ENCODE results near the gene DUSP22. TPM values are rescaled to one million over a fixed set of nuclear protein-coding genes. Genes with fewer than 3 reads are reported as not detected.

DUSP22 gene
- total and polyA plus RNA-seq, 2 experiments from 2014 or later = 12.8 to 36.8 TPM

- no peak for TF ChIP-seq POLR2AphosphoS5 (IDR thresholded peaks at IDR 0.05; ENCODE audit: low read depth)
Observed at GRCh38 chr6:345747-346385, 53.6 kb downstream of the DUSP22 start (continued).

- Histone ChIP-seq H3F3A (replicated peaks; ENCODE audit: low read depth) (no peaks in the 10 kb centered on the region), H3K4me3 (no peak overlapping the region), H3K27ac (ENCODE audit: low read depth) (no peak overlapping the region), H4K20me1 (replicated peaks; ENCODE audit: insufficient read depth) (peaks cover 7% of the 10 kb centered on the region), H3K36me3 (ENCODE audit: insufficient read depth) (peaks cover 4% of the 10 kb centered on the region), H3K27me3 (ENCODE audit: insufficient read depth) (no peaks in the 10 kb centered on the region), H2AFZ (no peak overlapping the region), H3K9me2 (ENCODE audit: insufficient read depth) (no peaks in the 10 kb centered on the region), H3K4me1 (ENCODE audit: insufficient read depth) (no peaks in the 10 kb centered on the region), H3K4me2 (no peak overlapping the region), H3K79me2 (replicated peaks; ENCODE audit: insufficient read depth) (no peaks in the 10 kb centered on the region)
- Mint-ChIP-seq H3K27ac (no peak overlapping the region), H3K4me1 (peaks cover 5% of the 10 kb centered on the region; the same call in 2 of the 3 replicates), H3K4me3 (no peak overlapping the region), H3K36me3 (ENCODE audit: low read depth) (peaks cover 41% of the 10 kb centered on the region), H3K9me3 (peaks cover 98% of the 10 kb centered on the region), H3K27me3 (ENCODE audit: insufficient read depth, low read depth, poor library complexity) (no peaks in the 10 kb centered on the region)
- ATAC-seq = no peak
- no peak for DNase-seq (ENCODE audit: low spot score)
- TF ChIP-seq ZNF462 (CRISPR knock-in tag; IDR thresholded peaks at IDR 0.05) (no peak), CTCF (conservative IDR thresholded peaks at IDR 0.05; ENCODE audit: low read depth in 2 of 2) (no peak), STAT1 (IDR thresholded peaks at IDR 0.05; ENCODE audit: unreplicated experiment) (no peak), ZNF331 (CRISPR knock-in tag; IDR thresholded peaks at IDR 0.05; ENCODE audit: low read depth) (no peak), REST (IDR thresholded peaks at IDR 0.05; ENCODE audit: unreplicated experiment) (no peak), EZH2phosphoT487 (IDR thresholded peaks at IDR 0.05; ENCODE audit: unreplicated experiment) (no peak), EZH2 (IDR thresholded peaks at IDR 0.05; ENCODE audit: low read depth, unreplicated experiment) (no peak), JUNB (IDR thresholded peaks at IDR 0.05; ENCODE audit: unreplicated experiment) (no peak), ETS1 (IDR thresholded peaks at IDR 0.05) (no peak), CREB1 (CRISPR knock-in tag; IDR thresholded peaks at IDR 0.05; ENCODE audit: low read depth) (no peak), POLR2AphosphoS5 (IDR thresholded peaks at IDR 0.05; ENCODE audit: low read depth) (no peak), NANOG (IDR thresholded peaks at IDR 0.05; ENCODE audit: borderline replicate concordance) (no peak)
Observed at GRCh38 chr6:346386-347030, 54.2 kb downstream of the DUSP22 start.
